Choroid plexus epithelial cell (primary cell): Measurements from ENCODE around the gene LEMD2.

Experiments used
- DNase-seq: peaks from one replicate; pipeline ENCODE4 v3.0.0-alpha.2; 2010; ENCODE audit warnings: low read depth
- H3K4me3 ChIP-seq: 2 replicates; pipeline ENCODE4 v1.5.1; 2011; ENCODE audit warnings: low read depth, mild to moderate bottlenecking, control low read depth, low read length, moderate library complexity
- CTCF ChIP-seq: conservative IDR thresholded peaks from 2 replicates; pipeline ENCODE4 v1.5.1; 2011; ENCODE audit warnings: low read depth, mild to moderate bottlenecking, control low read depth, inconsistent platforms, low read length, moderate library complexity

LEMD2 gene

DNA sequence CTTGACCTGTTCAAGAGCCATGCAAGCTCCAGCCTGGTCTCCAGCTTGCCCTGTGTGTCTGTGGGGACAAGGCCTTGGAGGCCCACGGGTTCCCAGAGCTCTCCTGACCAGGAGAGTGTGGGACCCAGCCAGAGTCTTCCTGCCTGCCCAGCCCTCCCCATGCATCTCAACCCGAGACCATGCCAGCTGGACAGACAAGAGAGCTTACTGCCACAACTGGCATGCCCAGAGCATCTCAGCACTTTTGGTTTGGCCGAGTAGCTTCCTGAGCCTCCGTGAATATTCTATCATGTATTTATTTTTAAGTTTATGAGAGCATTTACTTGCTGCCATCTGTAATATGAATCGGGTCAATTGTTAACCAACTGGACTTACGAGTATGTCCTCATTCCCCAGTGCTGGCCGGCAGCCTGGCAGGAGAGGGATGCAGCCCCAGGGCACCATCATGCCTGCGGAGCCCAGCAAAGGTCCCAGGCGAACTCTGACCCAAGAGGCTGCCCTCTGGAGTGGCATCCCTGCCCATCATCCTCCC lies 57.1 kb downstream of the LEMD2 start:
- TF ChIP-seq CTCF: no peak
- DNase-seq: no peak
- H3K4me3 ChIP-seq: no peak overlapping the region

GRCh38 chr6:33731035-33731434 lies 57.9 kb downstream of the LEMD2 start:
- H3K4me3 ChIP-seq: no peak overlapping the region
- TF ChIP-seq CTCF: no peak
- DNase-seq: no peak

DNA sequence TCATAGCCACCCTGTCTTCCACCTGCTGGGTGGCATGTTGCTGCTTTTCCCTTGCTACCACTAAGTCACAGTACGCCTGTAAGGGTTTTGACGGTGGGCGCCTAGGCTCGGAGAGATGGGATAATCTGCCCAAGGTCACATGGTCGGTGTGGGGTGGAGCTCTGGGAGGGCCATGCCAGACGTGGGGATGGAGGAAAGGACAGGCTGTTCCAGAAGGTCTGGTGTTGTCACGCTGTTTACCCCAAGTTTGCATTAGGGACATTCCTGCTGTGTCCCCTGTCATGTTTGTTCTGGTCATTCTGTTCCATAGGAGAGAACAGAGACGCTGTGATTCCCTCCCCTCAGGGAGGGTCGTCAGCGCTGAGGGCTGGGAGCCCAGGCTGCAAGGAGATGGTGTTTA lies 58.3 kb downstream of the LEMD2 start:
- no peak for TF ChIP-seq CTCF
- H3K4me3 ChIP-seq: no peak overlapping the region
- DNase-seq: no peak

DNA sequence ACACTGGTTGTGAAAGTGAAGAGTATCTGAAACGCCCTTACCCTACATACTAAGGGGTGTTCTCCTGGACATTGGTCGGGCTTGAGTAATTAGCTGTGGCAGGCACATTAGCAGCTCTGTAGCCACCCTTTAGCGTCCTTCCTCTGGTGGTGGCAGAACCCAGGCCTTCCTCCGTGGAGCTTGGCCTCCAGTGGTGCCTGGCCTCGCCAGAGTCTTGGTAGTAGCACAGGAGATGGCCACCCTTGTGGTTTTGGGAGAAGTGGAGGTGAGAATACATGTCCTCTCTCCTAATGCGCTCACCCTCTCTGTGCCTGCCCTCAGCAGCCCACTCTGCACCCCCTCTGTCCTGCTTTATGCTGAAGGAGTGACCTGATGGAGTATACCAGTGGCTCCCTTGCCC lies 59.9 kb downstream of the LEMD2 start:
- no peak overlapping the region for H3K4me3 ChIP-seq
- no peak for DNase-seq
- no peak for TF ChIP-seq CTCF

- no peak for DNase-seq
- TF ChIP-seq CTCF: no peak
- no peak overlapping the region for H3K4me3 ChIP-seq
Observed at GRCh38 chr6:33728438-33728837, 60.5 kb downstream of the LEMD2 start.

- TF ChIP-seq CTCF: no peak
- no peak for DNase-seq
- no peak overlapping the region for H3K4me3 ChIP-seq
Observed at GRCh38 chr6:33727932-33728331, 61.0 kb downstream of the LEMD2 start.

DNA sequence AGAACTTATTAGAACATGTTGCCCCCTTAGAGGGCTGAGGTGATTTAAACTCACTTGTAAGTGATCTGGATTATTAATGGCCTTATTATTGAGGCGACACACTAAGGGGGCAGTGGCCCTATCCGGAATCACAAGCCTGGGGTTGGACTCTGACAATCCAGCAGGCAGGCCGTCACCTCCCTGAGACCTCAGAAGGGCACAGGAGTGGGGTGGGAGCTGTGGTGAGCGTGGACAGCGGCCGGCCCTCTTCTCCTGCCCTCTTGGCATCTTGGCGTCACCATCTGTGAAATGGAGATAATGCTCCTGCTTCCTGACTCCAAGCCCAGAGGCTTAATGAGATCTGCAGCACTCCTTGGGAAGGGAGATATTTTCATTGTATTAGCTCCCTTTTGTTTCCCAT lies 61.8 kb downstream of the LEMD2 start:
- no peak overlapping the region for H3K4me3 ChIP-seq
- no peak for DNase-seq
- no peak for TF ChIP-seq CTCF
